DND-41 (cell line): Measurements from ENCODE around the gene SDK2.

Experiments
- EZH2 ChIP-seq: IDR thresholded peaks from 3 replicates; pipeline ENCODE4 v1.6.1; 2012; ENCODE audit warnings: borderline replicate concordance, low read depth, mild to moderate bottlenecking, moderate library complexity, low read length, inconsistent platforms; ENCODE audit not compliant: severe bottlenecking
- TF ChIP-seq, protein P1 (sequence below): IDR thresholded peaks from 2 replicates; pipeline ENCODE4 v1.5.1; 2012; ENCODE audit warnings: borderline replicate concordance, low read length, moderate library complexity, mild to moderate bottlenecking; ENCODE audit not compliant: poor library complexity, severe bottlenecking; ENCODE audit errors: extremely low read depth

DNA sequence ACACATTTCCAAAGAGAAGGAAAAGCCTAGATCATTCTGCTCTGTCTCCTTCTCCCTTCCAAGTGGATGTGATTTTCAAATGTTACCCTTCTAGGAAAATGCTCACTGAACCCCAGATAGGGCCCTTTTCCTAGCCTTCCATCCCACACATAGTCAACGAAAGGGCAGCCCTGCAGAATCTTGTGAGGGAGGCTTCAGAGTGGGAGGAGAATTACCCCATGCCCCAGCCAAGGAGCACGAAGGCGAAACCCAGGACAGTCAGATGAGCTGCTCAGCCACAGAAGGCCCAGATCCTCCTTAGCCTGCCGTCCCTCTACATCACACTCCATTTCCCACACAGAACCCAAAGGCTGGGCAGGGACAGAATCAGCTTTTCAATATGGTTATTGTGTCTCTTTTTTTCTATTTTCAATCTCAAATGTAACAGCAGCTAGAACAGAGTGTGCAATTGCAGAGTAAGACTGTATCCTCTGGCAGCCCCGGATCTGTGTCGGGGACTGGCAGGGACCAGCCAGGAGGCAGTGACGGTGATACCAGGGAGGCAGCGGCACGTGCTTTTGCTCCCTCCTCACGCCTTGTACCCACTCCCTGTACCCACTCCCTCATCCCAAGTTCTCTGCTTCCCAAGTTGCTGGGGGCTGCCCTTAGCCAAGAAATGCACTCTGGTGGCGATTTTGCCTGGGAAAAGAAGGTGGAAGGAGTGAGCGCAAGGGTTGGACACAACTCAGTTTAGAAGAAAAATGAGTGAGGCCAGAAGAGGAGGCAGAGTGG lies 3.7 kb upstream of the SDK2 start:
- TF ChIP-seq EZH2: no peak
- TF ChIP-seq, protein P1, sequence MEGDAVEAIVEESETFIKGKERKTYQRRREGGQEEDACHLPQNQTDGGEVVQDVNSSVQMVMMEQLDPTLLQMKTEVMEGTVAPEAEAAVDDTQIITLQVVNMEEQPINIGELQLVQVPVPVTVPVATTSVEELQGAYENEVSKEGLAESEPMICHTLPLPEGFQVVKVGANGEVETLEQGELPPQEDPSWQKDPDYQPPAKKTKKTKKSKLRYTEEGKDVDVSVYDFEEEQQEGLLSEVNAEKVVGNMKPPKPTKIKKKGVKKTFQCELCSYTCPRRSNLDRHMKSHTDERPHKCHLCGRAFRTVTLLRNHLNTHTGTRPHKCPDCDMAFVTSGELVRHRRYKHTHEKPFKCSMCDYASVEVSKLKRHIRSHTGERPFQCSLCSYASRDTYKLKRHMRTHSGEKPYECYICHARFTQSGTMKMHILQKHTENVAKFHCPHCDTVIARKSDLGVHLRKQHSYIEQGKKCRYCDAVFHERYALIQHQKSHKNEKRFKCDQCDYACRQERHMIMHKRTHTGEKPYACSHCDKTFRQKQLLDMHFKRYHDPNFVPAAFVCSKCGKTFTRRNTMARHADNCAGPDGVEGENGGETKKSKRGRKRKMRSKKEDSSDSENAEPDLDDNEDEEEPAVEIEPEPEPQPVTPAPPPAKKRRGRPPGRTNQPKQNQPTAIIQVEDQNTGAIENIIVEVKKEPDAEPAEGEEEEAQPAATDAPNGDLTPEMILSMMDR: no peak
